ENCODE results near the gene CSMD2. TPM values are rescaled to one million over a fixed set of nuclear protein-coding genes. Genes with fewer than 3 reads are reported as not detected.
A peak's percentile ranks its signal among the peaks of the same experiment; 100 is the strongest.

The CSMD2 gene
- total RNA-seq, 6 donors from 2014 or later, result 0.39 to 1.0 (median 0.52) TPM

- no peak overlapping the region for H3K27ac ChIP-seq
- H3K9me3 ChIP-seq, result no peaks in the 10 kb centered on the region
- no peaks in the 10 kb centered on the region for H3K4me1 ChIP-seq
- no peak for ATAC-seq (ENCODE audit: low FRiP score in 2 of 2)
- no peak overlapping the region for H3K4me3 ChIP-seq
- H3K27me3 ChIP-seq, result no peaks in the 10 kb centered on the region
- 83 to 93% methylated on average over 4 of the region's 4 CpGs for WGBS, 2 donors
- TF ChIP-seq POLR2AphosphoS5 (IDR thresholded peaks at IDR 0.05) (no peak), CTCF (IDR thresholded peaks at IDR 0.05) (no peak), POLR2A (IDR thresholded peaks at IDR 0.05) (no peak), EP300 (IDR thresholded peaks at IDR 0.05) (no peak)
- no peak for DNase-seq
- no peaks in the 10 kb centered on the region for H3K36me3 ChIP-seq
These were observed 439.4 kb downstream of the CSMD2 start for GRCh38 chr1:33725556-33726160.

DNA sequence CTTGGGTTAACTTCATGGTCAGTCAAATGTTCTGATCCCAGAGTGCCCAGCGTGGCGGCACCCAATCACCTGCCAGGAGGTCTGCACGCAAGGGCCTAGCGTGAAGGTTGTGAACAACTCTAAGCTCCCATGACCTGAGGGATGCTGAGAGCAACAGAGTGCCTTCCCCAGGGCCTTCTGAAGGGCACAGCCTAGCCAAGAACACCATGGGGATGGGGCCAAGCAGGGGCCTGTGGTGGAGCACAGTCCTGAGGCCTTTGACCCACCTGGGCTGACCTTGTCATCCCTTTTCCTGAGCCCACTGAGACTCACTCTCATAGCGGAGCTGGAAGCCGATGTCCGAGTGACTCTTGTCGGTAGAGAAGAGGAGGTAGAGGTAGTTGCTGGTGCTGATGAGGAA, 440.0 kb downstream of the CSMD2 start:
- Histone ChIP-seq H3K9me3 (no peaks in the 10 kb centered on the region), H3K36me3 (no peaks in the 10 kb centered on the region), H3K27me3 (no peaks in the 10 kb centered on the region), H3K27ac (no peak overlapping the region), H3K4me3 (no peak overlapping the region), H3K4me1 (no peaks in the 10 kb centered on the region)
- DNase-seq, result peak in 1 of 2 donors; percentile 30
- no peak for TF ChIP-seq POLR2AphosphoS5 (IDR thresholded peaks at IDR 0.05)
- WGBS, 2 donors, result 96% methylated on average over 8 of the region's 8 CpGs
- ATAC-seq (ENCODE audit: low FRiP score in 2 of 2), result no peak

DNA sequence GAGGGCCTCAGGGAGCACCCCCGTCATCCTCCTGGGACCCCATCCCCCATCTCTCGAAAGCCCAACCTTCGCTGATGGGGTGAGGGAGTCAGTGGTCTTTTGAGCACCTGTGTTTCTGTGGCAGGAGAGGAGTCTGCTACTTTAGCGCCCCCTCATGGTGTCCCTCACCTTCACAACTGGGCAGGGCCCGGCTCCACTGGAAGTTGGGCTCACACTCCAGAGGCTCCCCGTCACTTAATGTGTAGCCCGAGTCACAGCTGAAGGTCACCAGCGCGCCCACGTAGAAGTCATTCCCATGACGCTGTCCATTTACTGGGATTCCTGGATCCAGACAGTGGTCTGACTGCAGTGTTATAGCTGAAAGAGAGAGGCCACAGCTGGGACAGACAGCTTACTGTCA, 440.7 kb downstream of the CSMD2 start:
- DNase-seq (no peak), ATAC-seq (ENCODE audit: low FRiP score in 2 of 2) (no peak)
- no peak overlapping the region for H3K4me3 ChIP-seq
- H3K27ac ChIP-seq, result no peak overlapping the region
- no peaks in the 10 kb centered on the region for H3K27me3 ChIP-seq
- TF ChIP-seq POLR2AphosphoS5 (IDR thresholded peaks at IDR 0.05) (no peak), POLR2A (IDR thresholded peaks at IDR 0.05) (no peak)
- H3K36me3 ChIP-seq, result no peaks in the 10 kb centered on the region
- 89 to 93% methylated on average over 10 to 11 of the region's 11 CpGs for WGBS, 2 donors
- no peaks in the 10 kb centered on the region for H3K4me1 ChIP-seq
- no peaks in the 10 kb centered on the region for H3K9me3 ChIP-seq

GRCh38 chr1:33723251-33723650, 441.8 kb downstream of the CSMD2 start:
- Histone ChIP-seq H3K36me3 (no peaks in the 10 kb centered on the region), H3K27ac (no peak overlapping the region), H3K4me3 (no peak overlapping the region), H3K4me1 (no peaks in the 10 kb centered on the region), H3K27me3 (no peaks in the 10 kb centered on the region), H3K9me3 (no peaks in the 10 kb centered on the region)
- DNase-seq, result no peak
- TF ChIP-seq POLR2A (IDR thresholded peaks at IDR 0.05) (no peak), POLR2AphosphoS5 (IDR thresholded peaks at IDR 0.05) (no peak), CTCF (IDR thresholded peaks at IDR 0.05) (no peak), EP300 (IDR thresholded peaks at IDR 0.05) (no peak)
- WGBS, 2 donors, result 83 to 85% methylated on average over 4 of the region's 4 CpGs
- no peak for ATAC-seq (ENCODE audit: low FRiP score in 2 of 2)

DNA sequence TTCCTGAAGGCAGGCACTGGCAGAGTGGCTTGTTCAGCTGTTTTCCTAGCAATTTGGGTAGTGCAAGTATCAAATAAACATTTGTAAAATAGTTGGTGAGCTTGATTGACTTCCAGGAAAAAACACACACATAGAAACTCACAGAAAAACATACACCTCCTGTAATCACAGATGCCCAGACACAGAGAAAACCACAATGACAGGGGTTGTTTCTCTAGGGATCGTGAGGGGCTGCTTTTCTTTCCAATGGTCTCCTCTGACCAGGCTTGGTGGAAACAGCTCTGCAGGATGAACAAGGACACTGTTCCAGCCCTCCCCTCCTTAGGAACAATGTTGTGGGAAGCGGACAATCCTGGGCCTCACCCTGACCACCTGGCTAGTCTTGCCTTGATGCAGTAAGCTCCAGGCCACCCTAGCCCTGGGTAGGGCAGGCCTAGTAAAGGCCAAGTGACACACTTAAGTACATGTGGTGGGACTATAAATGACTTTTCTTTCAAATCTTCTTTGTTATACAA, 443.7 kb downstream of the CSMD2 start:
- Histone ChIP-seq H3K4me1 (no peaks in the 10 kb centered on the region), H3K27ac (no peak overlapping the region), H3K9me3 (no peaks in the 10 kb centered on the region), H3K4me3 (no peak overlapping the region), H3K36me3 (no peaks in the 10 kb centered on the region), H3K27me3 (no peaks in the 10 kb centered on the region)
- no peak for ATAC-seq (ENCODE audit: low FRiP score in 2 of 2)
- WGBS, 2 donors, result 65 to 70% methylated on average over 2 of the region's 2 CpGs
- no peak for DNase-seq
- TF ChIP-seq POLR2A (IDR thresholded peaks at IDR 0.05) (no peak), CTCF (IDR thresholded peaks at IDR 0.05) (no peak), POLR2AphosphoS5 (IDR thresholded peaks at IDR 0.05) (no peak), EP300 (IDR thresholded peaks at IDR 0.05) (no peak)

Measured in upper lobe of left lung (tissue), 6 donors.